Thyroid gland (tissue), 4 donors: Measurements from ENCODE around the gene TMEM132D. TPM values are rescaled to one million over a fixed set of nuclear protein-coding genes. Genes with fewer than 3 reads are reported as not detected.

ENCODE experiments used
- DNase-seq, 2 donors: peaks; one replicate each; pipeline ENCODE4 v3.0.0-alpha.2; 2019
- H3K27ac ChIP-seq, 3 donors: fragments of 200-600 bp; sonication (generic); 1 replicate in 2 of 3; 2 replicates in 1 of 3; pipeline ENCODE4 v1.5.1; 2016 to 2019; ENCODE audit warnings: mild to moderate bottlenecking in 1 of 3, moderate library complexity in 1 of 3
- H3K27me3 ChIP-seq: fragments of 200-600 bp; sonication (generic); one replicate; pipeline ENCODE4 v1.5.1; 2019
- H3K36me3 ChIP-seq, 2 donors: fragments of 200-600 bp; sonication (generic); one replicate each; pipeline ENCODE4 v1.5.1; 2016 to 2019
- H3K4me1 ChIP-seq, 2 donors: fragments of 200-600 bp; sonication (generic); one replicate each; pipeline ENCODE4 v1.5.1; 2017 to 2019
- H3K4me3 ChIP-seq, 3 donors: fragments of 200-600 bp; sonication (generic); replicated peaks in 1 of 3; 1 replicate in 2 of 3; 2 replicates in 1 of 3; pipeline ENCODE4 v1.5.1; 2016; ENCODE audit warnings: mild to moderate bottlenecking in 1 of 3
- H3K9me3 ChIP-seq: fragments of 200-600 bp; sonication (generic); one replicate; pipeline ENCODE4 v1.5.1; 2017
- CTCF ChIP-seq, 6 experiments: fragments of 200-600 bp in 3 of 6; fragments of 450-650 bp in 3 of 6; sonication (generic) in 3 of 6; IDR thresholded peaks; one replicate each; pipeline ENCODE4 v1.5.1; 2016 to 2019; ENCODE audit warnings: antibody characterized with exemption in 6 of 6, mild to moderate bottlenecking in 2 of 6, inconsistent platforms in 1 of 6, moderate library complexity in 1 of 6
- POLR2A ChIP-seq, 2 donors: fragments of 450-650 bp; IDR thresholded peaks; one replicate each; pipeline ENCODE4 v1.6.1; 2017; ENCODE audit warnings: antibody characterized with exemption in 2 of 2, mild to moderate bottlenecking in 2 of 2, moderate library complexity in 1 of 2
- whole genome bisulfite sequencing, 2 donors: methylation state at CpG; one replicate each; pipeline ENCODE4 v1.1.5; 2017; 5-methylcytosine and 5-hydroxymethylcytosine counted together
- intact Hi-C: fragments of 100-400 bp; cut with DNase I; formaldehyde crosslinking; loops from one replicate; pipeline ENCODE4 v1.15.1; 2023
- total RNA-seq, 4 donors: library from RNA; depleted of rRNA; stranded (reverse); fragments of >200 nt; gene quantifications; one replicate each; pipeline ENCODE4 v1.2.3, GENCODE V29; 2016

Gene TMEM132D
- total RNA-seq, 4 donors from 2014 or later: not detected

GRCh38 chr12:129696405-129696804 is 207.4 kb downstream of the TMEM132D start:
- no peaks in the 10 kb centered on the region for H3K36me3 ChIP-seq
- intact Hi-C loops: no loop called here
- no peaks in the 10 kb centered on the region for H3K4me1 ChIP-seq
- no peaks in the 10 kb centered on the region for H3K9me3 ChIP-seq
- no peak overlapping the region for H3K27ac ChIP-seq
- DNase-seq: no peak
- WGBS, 2 donors: 33 to 40% methylated on average over 5 of the region's 5 CpGs
- no peak for TF ChIP-seq POLR2A (IDR thresholded peaks at IDR 0.05)
- no peaks in the 10 kb centered on the region for H3K27me3 ChIP-seq
- no peak overlapping the region for H3K4me3 ChIP-seq

- Histone ChIP-seq H3K4me1 (no peaks in the 10 kb centered on the region), H3K9me3 (no peaks in the 10 kb centered on the region), H3K27ac (no peak overlapping the region), H3K4me3 (no peak overlapping the region), H3K27me3 (no peaks in the 10 kb centered on the region), H3K36me3 (no peaks in the 10 kb centered on the region)
- WGBS, 2 donors: 89 to 90% methylated on average over 8 of the region's 8 CpGs
- no peak for DNase-seq
- intact Hi-C loops: no loop called here
- TF ChIP-seq CTCF (IDR thresholded peaks at IDR 0.05): no peak
- TF ChIP-seq POLR2A (IDR thresholded peaks at IDR 0.05): no peak
Measured at GRCh38 chr12:129693731-129694130, 210.1 kb downstream of the TMEM132D start.

GRCh38 chr12:129687731-129688130 is 216.1 kb downstream of the TMEM132D start:
- TF ChIP-seq CTCF (IDR thresholded peaks at IDR 0.05): no peak
- TF ChIP-seq POLR2A (IDR thresholded peaks at IDR 0.05): no peak
- DNase-seq: no peak
- Histone ChIP-seq H3K4me1 (no peaks in the 10 kb centered on the region), H3K4me3 (no peak overlapping the region), H3K9me3 (no peaks in the 10 kb centered on the region), H3K36me3 (no peaks in the 10 kb centered on the region), H3K27me3 (no peaks in the 10 kb centered on the region), H3K27ac (no peak overlapping the region)
- intact Hi-C loops: no loop called here

- intact Hi-C loops: no loop called here
- Histone ChIP-seq H3K4me1 (no peaks in the 10 kb centered on the region), H3K36me3 (no peaks in the 10 kb centered on the region), H3K4me3 (no peak overlapping the region), H3K27ac (no peak overlapping the region), H3K27me3 (no peaks in the 10 kb centered on the region), H3K9me3 (no peaks in the 10 kb centered on the region)
- 71 to 72% methylated on average over 2 of the region's 2 CpGs for WGBS, 2 donors
- TF ChIP-seq CTCF (IDR thresholded peaks at IDR 0.05) (no peak), POLR2A (IDR thresholded peaks at IDR 0.05) (no peak)
- DNase-seq: no peak
Measured at GRCh38 chr12:129681830-129682229, 222.0 kb downstream of the TMEM132D start.

GRCh38 chr12:129681151-129681550 is 222.7 kb downstream of the TMEM132D start:
- intact Hi-C loops: no loop called here
- Histone ChIP-seq H3K4me1 (no peaks in the 10 kb centered on the region), H3K27ac (no peak overlapping the region), H3K27me3 (no peaks in the 10 kb centered on the region), H3K9me3 (no peaks in the 10 kb centered on the region), H3K36me3 (no peaks in the 10 kb centered on the region), H3K4me3 (no peak overlapping the region)
- no peak for DNase-seq
- 86 to 96% methylated on average over 1 of the region's 1 CpG for WGBS, 2 donors
- TF ChIP-seq POLR2A (IDR thresholded peaks at IDR 0.05) (no peak), CTCF (IDR thresholded peaks at IDR 0.05) (no peak)

GRCh38 chr12:129676411-129676810 is 227.4 kb downstream of the TMEM132D start:
- TF ChIP-seq POLR2A (IDR thresholded peaks at IDR 0.05): no peak
- TF ChIP-seq CTCF (IDR thresholded peaks at IDR 0.05): no peak
- Histone ChIP-seq H3K27ac (no peak overlapping the region), H3K27me3 (no peaks in the 10 kb centered on the region), H3K36me3 (no peaks in the 10 kb centered on the region), H3K9me3 (no peaks in the 10 kb centered on the region), H3K4me3 (no peak overlapping the region), H3K4me1 (no peaks in the 10 kb centered on the region)
- intact Hi-C loops: no loop called here
- 77 to 82% methylated on average over 7 of the region's 7 CpGs for WGBS, 2 donors
- no peak for DNase-seq
